ENCODE measurements around the gene NSUN4.
A peak's percentile ranks its signal among the peaks of the same experiment; 100 is the strongest.
"Not testable (repeated sequence)": the region's sequence is repeated elsewhere in the genome, so short reads cannot be mapped to it uniquely, and the experiment has no call there.

The NSUN4 gene

GRCh38 chr1:46340404-46341221 is at the start of gene NSUN4:
Gene NSUN4 (plus strand): TSS chr1:46340807. CDS start chr1:46340827, 20 bp downstream.
- FAIRE-seq: peak; percentile 56

- FAIRE-seq: no peak
Observed at GRCh38 chr1:46295306-46295705, 45.3 kb upstream of the NSUN4 start.

- no peak for FAIRE-seq
Observed at GRCh38 chr1:46298387-46298786, 42.2 kb upstream of the NSUN4 start.

- FAIRE-seq: no peak
Observed at GRCh38 chr1:46300673-46301405, 39.8 kb upstream of the NSUN4 start.

- FAIRE-seq: no peak
Observed at GRCh38 chr1:46301406-46301807, 39.2 kb upstream of the NSUN4 start.

- FAIRE-seq: no peak
Observed at GRCh38 chr1:46301808-46302640, 38.6 kb upstream of the NSUN4 start.

- no peak for FAIRE-seq
Observed at GRCh38 chr1:46302641-46303037, 38.0 kb upstream of the NSUN4 start.

GRCh38 chr1:46303038-46303871 is 37.4 kb upstream of the NSUN4 start, which contains the start of the genes LRRC41 and UQCRH:
Gene LRRC41 (minus strand): TSS chr1:46303616. CDS start chr1:46303322, 294 bp downstream.
Gene UQCRH (plus strand): TSS chr1:46303698. CDS start chr1:46303767, 69 bp downstream.
- FAIRE-seq: peak; percentile 84

GRCh38 chr1:46303872-46304326 is 36.7 kb upstream of the NSUN4 start:
- no peak for FAIRE-seq

GRCh38 chr1:46306159-46306530 is 34.5 kb upstream of the NSUN4 start:
- FAIRE-seq: no peak

GRCh38 chr1:46309401-46310159 is 31.0 kb upstream of the NSUN4 start:
- no peak for FAIRE-seq

- FAIRE-seq: no peak
Observed at GRCh38 chr1:46310321-46310720, 30.3 kb upstream of the NSUN4 start.

- FAIRE-seq: no peak
Observed at GRCh38 chr1:46315669-46316403, 24.8 kb upstream of the NSUN4 start.

GRCh38 chr1:46317323-46317722 is 23.3 kb upstream of the NSUN4 start:
- FAIRE-seq: no peak

GRCh38 chr1:46319301-46319700 is 21.3 kb upstream of the NSUN4 start:
- FAIRE-seq: not testable (repeated sequence)

GRCh38 chr1:46319960-46320914 is 20.4 kb upstream of the NSUN4 start:
- FAIRE-seq: not testable (repeated sequence)

- not testable (repeated sequence) for FAIRE-seq
Observed at GRCh38 chr1:46322191-46322590, 18.4 kb upstream of the NSUN4 start.

GRCh38 chr1:46325285-46326076 is 15.1 kb upstream of the NSUN4 start:
- not testable (repeated sequence) for FAIRE-seq

Measured in A204.1 (cell line).